Endothelial cell of umbilical vein (primary cell): ENCODE data around the gene TPCN1.

Experiments used
- CTCF ChIP-seq, 2 donors: IDR thresholded peaks; 1 replicate in 1 of 2; 2 replicates in 1 of 2; pipeline ENCODE4 v1.5.1; 2011; ENCODE audit warnings: low read length in 2 of 2, mild to moderate bottlenecking in 2 of 2, moderate library complexity in 2 of 2, control low read depth in 1 of 2, inconsistent platforms in 1 of 2, low read depth in 1 of 2; ENCODE audit not compliant: insufficient read depth in 1 of 2; ENCODE audit errors: extremely low read depth in 1 of 2
- EZH2 ChIP-seq: IDR thresholded peaks from 2 replicates; pipeline ENCODE4 v1.6.1; 2012; ENCODE audit warnings: borderline replicate concordance, low read depth, mild to moderate bottlenecking, moderate library complexity, low read length, inconsistent platforms; ENCODE audit not compliant: severe bottlenecking
- GATA2 ChIP-seq: IDR thresholded peaks from 2 replicates; pipeline ENCODE4 v1.7.0; 2011; ENCODE audit warnings: low read depth, mild to moderate bottlenecking, moderate library complexity, mixed read lengths, low read length; ENCODE audit not compliant: insufficient read length, insufficient read depth
- MAX ChIP-seq: IDR thresholded peaks from 2 replicates; pipeline ENCODE4 v1.6.1; 2011; ENCODE audit not compliant: insufficient read depth, insufficient read length
- POLR2A ChIP-seq: IDR thresholded peaks from 2 replicates; pipeline ENCODE4 v1.6.1; 2012; ENCODE audit warnings: low read depth, mild to moderate bottlenecking, control low read depth, low read length
- POLR2AphosphoS5 ChIP-seq: IDR thresholded peaks from 2 replicates; pipeline ENCODE4 v1.6.1; 2012; ENCODE audit warnings: low read depth, mild to moderate bottlenecking, control low read depth, low read length, moderate library complexity; ENCODE audit not compliant: insufficient read depth

GRCh38 chr12:113245695-113246477, 24.6 kb downstream of the TPCN1 start:
- no peak for TF ChIP-seq CTCF (IDR thresholded peaks at IDR 0.05; ENCODE audit: extremely low read depth in 1 of 2, insufficient read depth in 1 of 2, low read depth in 1 of 2, low read length in 2 of 2)
- TF ChIP-seq GATA2 = no peak
- no peak for TF ChIP-seq EZH2
- TF ChIP-seq POLR2A = no peak
- TF ChIP-seq POLR2AphosphoS5 = no peak
- TF ChIP-seq MAX = no peak
